D721Med (cell line): ENCODE results near the gene FAM221A.
"Not testable (repeated sequence)": the region's sequence is repeated elsewhere in the genome, so short reads cannot be mapped to it uniquely, and the experiment has no call there.

ENCODE experiments used
- DNase-seq: peaks from one replicate; pipeline ENCODE4 v3.0.0; 2011; ENCODE audit warnings: low spot score; ENCODE audit not compliant: insufficient read length
- FAIRE-seq: peaks from 2 replicates; lab custom pipeline; 2011; peaks lifted over from hg19 to GRCh38; lab: Jason Lieb, UNC
- CTCF ChIP-seq: IDR thresholded peaks from 2 replicates; pipeline ENCODE4 v1.5.1; 2012; ENCODE audit warnings: mild to moderate bottlenecking, control low read depth; ENCODE audit not compliant: insufficient read depth; ENCODE audit errors: missing control alignments

The FAM221A gene

GRCh38 chr7:23714579-23714978, 34.6 kb downstream of the FAM221A start:
- FAIRE-seq (no peak), DNase-seq (no peak)
- no peak for TF ChIP-seq CTCF

- no peak for FAIRE-seq
- no peak for TF ChIP-seq CTCF
- DNase-seq: no peak
Measured at GRCh38 chr7:23715099-23715498, 35.1 kb downstream of the FAM221A start.

- FAIRE-seq (no peak), DNase-seq (no peak)
- no peak for TF ChIP-seq CTCF
Measured at GRCh38 chr7:23717788-23718187, 37.8 kb downstream of the FAM221A start.

- FAIRE-seq: no peak
- no peak for TF ChIP-seq CTCF
- no peak for DNase-seq
Measured at GRCh38 chr7:23721456-23721855, 41.5 kb downstream of the FAM221A start.

- DNase-seq, FAIRE-seq: not testable (repeated sequence)
Measured at GRCh38 chr7:23722587-23723216, 42.7 kb downstream of the FAM221A start.

GRCh38 chr7:23724113-23724512, 44.1 kb downstream of the FAM221A start:
- not testable (repeated sequence) for DNase-seq, FAIRE-seq

GRCh38 chr7:23742051-23742450, 62.1 kb downstream of the FAM221A start:
- DNase-seq: no peak
- no peak for TF ChIP-seq CTCF
- FAIRE-seq: no peak

GRCh38 chr7:23743226-23743625, 63.2 kb downstream of the FAM221A start:
- DNase-seq (no peak), FAIRE-seq (no peak)
- no peak for TF ChIP-seq CTCF
